GM10266 (cell line): ENCODE measurements around the gene EFHC1.

ENCODE experiments used
- DNase-seq: peaks from one replicate; pipeline ENCODE4 v3.0.0; 2012; ENCODE audit errors: extremely low spot score
- TF ChIP-seq, protein P1 (sequence below): IDR thresholded peaks from 2 replicates; pipeline ENCODE4 v1.5.1; 2012; ENCODE audit warnings: mild to moderate bottlenecking, low read depth; ENCODE audit not compliant: control insufficient read depth, insufficient read depth; ENCODE audit errors: missing control alignments

The EFHC1 gene

GRCh38 chr6:52562911-52563310, 142.8 kb downstream of the EFHC1 start:
- DNase-seq: no peak
- TF ChIP-seq, protein P1, sequence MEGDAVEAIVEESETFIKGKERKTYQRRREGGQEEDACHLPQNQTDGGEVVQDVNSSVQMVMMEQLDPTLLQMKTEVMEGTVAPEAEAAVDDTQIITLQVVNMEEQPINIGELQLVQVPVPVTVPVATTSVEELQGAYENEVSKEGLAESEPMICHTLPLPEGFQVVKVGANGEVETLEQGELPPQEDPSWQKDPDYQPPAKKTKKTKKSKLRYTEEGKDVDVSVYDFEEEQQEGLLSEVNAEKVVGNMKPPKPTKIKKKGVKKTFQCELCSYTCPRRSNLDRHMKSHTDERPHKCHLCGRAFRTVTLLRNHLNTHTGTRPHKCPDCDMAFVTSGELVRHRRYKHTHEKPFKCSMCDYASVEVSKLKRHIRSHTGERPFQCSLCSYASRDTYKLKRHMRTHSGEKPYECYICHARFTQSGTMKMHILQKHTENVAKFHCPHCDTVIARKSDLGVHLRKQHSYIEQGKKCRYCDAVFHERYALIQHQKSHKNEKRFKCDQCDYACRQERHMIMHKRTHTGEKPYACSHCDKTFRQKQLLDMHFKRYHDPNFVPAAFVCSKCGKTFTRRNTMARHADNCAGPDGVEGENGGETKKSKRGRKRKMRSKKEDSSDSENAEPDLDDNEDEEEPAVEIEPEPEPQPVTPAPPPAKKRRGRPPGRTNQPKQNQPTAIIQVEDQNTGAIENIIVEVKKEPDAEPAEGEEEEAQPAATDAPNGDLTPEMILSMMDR: no peak

GRCh38 chr6:52564856-52565255, 144.7 kb downstream of the EFHC1 start:
- no peak for DNase-seq
- TF ChIP-seq, protein P1: no peak

- DNase-seq: no peak
- TF ChIP-seq, protein P1: no peak
Measured at GRCh38 chr6:52566201-52566600, 146.1 kb downstream of the EFHC1 start.

DNA sequence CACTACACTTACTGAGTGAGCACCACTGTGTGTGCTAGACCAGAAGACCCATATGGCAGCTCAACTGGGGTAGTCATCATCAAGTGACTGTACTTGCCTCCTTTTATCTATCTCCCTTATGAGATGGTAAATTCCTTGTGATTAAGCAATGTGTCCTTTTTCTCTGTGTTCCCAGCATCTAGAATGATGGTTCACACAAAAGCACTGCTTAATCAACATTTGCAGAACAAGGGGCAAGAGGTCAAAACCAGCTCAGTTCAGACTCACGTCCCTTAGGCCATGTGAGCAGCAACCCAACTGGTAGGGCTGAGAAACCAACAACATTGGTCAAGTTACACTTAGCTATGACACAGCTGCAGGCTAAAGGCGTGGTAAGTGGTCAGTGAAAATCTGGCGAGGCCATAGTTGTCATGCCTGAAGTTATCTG, 146.7 kb downstream of the EFHC1 start:
- TF ChIP-seq, protein P1: no peak
- no peak for DNase-seq

DNA sequence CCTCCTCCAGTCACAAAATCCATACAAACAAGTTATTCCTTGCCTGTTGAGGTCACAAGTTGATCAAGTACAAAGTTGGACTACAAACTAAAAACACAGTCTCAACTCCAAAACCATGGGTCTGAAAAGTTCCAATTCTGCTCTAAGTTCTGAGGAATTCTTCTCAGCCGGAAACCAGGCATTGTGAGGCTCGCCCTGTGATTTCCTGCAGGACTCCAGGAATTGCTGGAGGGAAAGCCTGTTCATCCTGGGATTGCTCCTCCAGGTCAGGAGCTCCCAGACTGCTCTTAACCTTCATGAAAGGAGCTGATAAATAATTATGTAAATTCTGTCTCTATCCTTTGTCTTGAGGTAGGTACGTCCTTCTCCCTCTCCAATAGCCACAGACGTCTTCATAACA, 148.2 kb downstream of the EFHC1 start:
- no peak for DNase-seq
- TF ChIP-seq, protein P1: no peak

DNA sequence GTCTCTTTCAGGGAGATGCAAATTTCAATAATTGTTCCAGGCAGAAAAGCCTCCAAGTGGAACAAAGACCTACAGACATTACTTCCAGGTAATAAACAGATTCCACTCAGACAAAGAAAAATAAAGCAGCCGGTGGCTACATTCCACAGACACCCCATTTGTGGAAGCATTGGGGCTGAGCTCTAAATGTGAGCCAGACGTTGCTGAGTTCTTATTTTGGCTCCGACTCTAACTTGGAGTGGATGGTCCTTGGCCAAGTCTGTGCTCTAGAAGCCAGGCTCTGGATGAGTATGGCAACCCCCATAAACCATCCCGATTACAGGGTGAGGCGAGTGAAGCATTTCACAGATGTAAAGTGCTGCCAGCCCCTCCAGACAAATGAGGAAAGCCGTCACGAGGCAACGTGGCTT, 150.2 kb downstream of the EFHC1 start:
- DNase-seq: no peak
- TF ChIP-seq, protein P1: no peak

GRCh38 chr6:52571099-52571755, 151.1 kb downstream of the EFHC1 start:
- no peak for DNase-seq
- TF ChIP-seq, protein P1: no peak
